GM19397 (cell line): ENCODE measurements around the gene NPTXR.
"Not testable (repeated sequence)": the region's sequence is repeated elsewhere in the genome, so short reads cannot be mapped to it uniquely, and the experiment has no call there.

Experiments
- ATAC-seq: cut with Tn5 transposase; IDR thresholded peaks from one replicate; pipeline ENCODE4 v1.9.1; 2021; ENCODE audit warnings: mild to moderate bottlenecking, moderate library complexity; ENCODE audit not compliant: unreplicated experiment

Gene NPTXR

GRCh38 chr22:38832005-38832978 lies 11.5 kb downstream of the NPTXR start:
- no peak for ATAC-seq

- no peak for ATAC-seq
Observed at GRCh38 chr22:38831166-38831945, 12.5 kb downstream of the NPTXR start.

GRCh38 chr22:38830845-38831108 lies 13.1 kb downstream of the NPTXR start:
- ATAC-seq, result no peak

GRCh38 chr22:38830026-38830844 lies 13.6 kb downstream of the NPTXR start:
- no peak for ATAC-seq

- no peak for ATAC-seq
Observed at GRCh38 chr22:38829485-38829884, 14.3 kb downstream of the NPTXR start.

GRCh38 chr22:38828616-38829205 lies 15.1 kb downstream of the NPTXR start:
- ATAC-seq, result no peak

GRCh38 chr22:38828191-38828590 lies 15.6 kb downstream of the NPTXR start:
- no peak for ATAC-seq

GRCh38 chr22:38827510-38827909 lies 16.3 kb downstream of the NPTXR start:
- no peak for ATAC-seq

GRCh38 chr22:38826801-38827200 lies 17.0 kb downstream of the NPTXR start:
- no peak for ATAC-seq

GRCh38 chr22:38826386-38826785 lies 17.4 kb downstream of the NPTXR start:
- ATAC-seq, result no peak

GRCh38 chr22:38824585-38824984 lies 19.2 kb downstream of the NPTXR start:
- no peak for ATAC-seq

GRCh38 chr22:38823637-38824036 lies 20.2 kb downstream of the NPTXR start:
- no peak for ATAC-seq

- no peak for ATAC-seq
Observed at GRCh38 chr22:38823076-38823475, 20.8 kb downstream of the NPTXR start.

- ATAC-seq, result no peak
Observed at GRCh38 chr22:38820020-38820419, 23.8 kb downstream of the NPTXR start.

GRCh38 chr22:38819387-38819940 lies 24.4 kb downstream of the NPTXR start:
- ATAC-seq, result no peak

GRCh38 chr22:38817196-38817595 lies 26.6 kb downstream of the NPTXR start:
- no peak for ATAC-seq

GRCh38 chr22:38815842-38816241 lies 28.0 kb downstream of the NPTXR start:
- ATAC-seq, result no peak

- no peak for ATAC-seq
Observed at GRCh38 chr22:38811241-38811640, 32.6 kb downstream of the NPTXR start.

GRCh38 chr22:38805041-38805593 lies 38.7 kb downstream of the NPTXR start:
- not testable (repeated sequence) for ATAC-seq

GRCh38 chr22:38802671-38803121 lies 41.1 kb downstream of the NPTXR start:
- no peak for ATAC-seq
